OCI-LY3 (cell line): ENCODE results near the gene COL20A1.
"Not testable (repeated sequence)": the region's sequence is repeated elsewhere in the genome, so short reads cannot be mapped to it uniquely, and the experiment has no call there.

Experiments
- H2AFZ ChIP-seq: fragments of 200-600, 300-600 bp; shearing (Covaris generic); 2 replicates; pipeline ENCODE4 v1.6.0; 2014; ENCODE audit warnings: antibody characterized with exemption, low read depth, low read length
- H3K27ac ChIP-seq: fragments of 200-600, 300-600 bp; sonication (generic); 2 replicates; pipeline ENCODE4 v1.5.1; 2014; ENCODE audit warnings: mild to moderate bottlenecking, low read length, moderate library complexity, mixed read lengths
- H3K27me3 ChIP-seq: fragments of 200-600, 300-600 bp; sonication (generic); 2 replicates; pipeline ENCODE4 v1.6.1; 2014; ENCODE audit warnings: low read depth, low read length, mixed read lengths
- H3K36me3 ChIP-seq: fragments of 200-600, 300-600 bp; sonication (generic); replicated peaks from 2 replicates; pipeline ENCODE3; 2014; ENCODE audit warnings: low read depth, low read length, mixed read lengths
- H3K4me1 ChIP-seq: fragments of 300-600, 200-600 bp; sonication (generic); 2 replicates; pipeline ENCODE4 v1.6.1; 2014; ENCODE audit warnings: low read length, mixed read lengths
- H3K4me2 ChIP-seq: fragments of 200-600, 300-600 bp; sonication (generic); 2 replicates; pipeline ENCODE4 v1.6.1; 2014; ENCODE audit warnings: low read length, mixed read lengths
- H3K4me3 ChIP-seq: fragments of 300-600, 200-600 bp; sonication (generic); 2 replicates; pipeline ENCODE4 v1.5.1; 2014; ENCODE audit warnings: antibody characterized with exemption, mild to moderate bottlenecking, low read length, moderate library complexity
- H3K79me2 ChIP-seq: fragments of 300-600, 200-600 bp; shearing (Covaris generic); 2 replicates; pipeline ENCODE4 v1.6.1; 2014; ENCODE audit warnings: mild to moderate bottlenecking, low read length, mixed read lengths
- H3K9ac ChIP-seq: fragments of 300-600, 200-600 bp; shearing (Covaris generic); 2 replicates; pipeline ENCODE4 v1.6.0; 2014; ENCODE audit warnings: mild to moderate bottlenecking, low read length, moderate library complexity
- H3K9me3 ChIP-seq: fragments of 200-600, 300-600 bp; shearing (Covaris generic); 2 replicates; pipeline ENCODE4 v1.6.1; 2014; ENCODE audit warnings: low read length, mixed read lengths; ENCODE audit not compliant: insufficient read depth
- H4K20me1 ChIP-seq: fragments of 200-600, 300-600 bp; sonication (generic); 2 replicates; pipeline ENCODE4 v1.6.1; 2016; ENCODE audit warnings: low read length, mixed read lengths; ENCODE audit not compliant: insufficient read depth
- EZH2phosphoT487 ChIP-seq: fragments of 200-600 bp; shearing (Covaris generic); IDR thresholded peaks from 2 replicates; pipeline ENCODE4 v1.6.1; 2018; ENCODE audit warnings: antibody characterized with exemption, mixed run types, low read depth
- TF ChIP-seq, protein P1 (sequence below): fragments of 200-600, 300-600 bp; sonication (generic); IDR thresholded peaks from 2 replicates; pipeline ENCODE4 v1.5.1; 2014; ENCODE audit warnings: antibody characterized with exemption, low read length, low read depth

Gene COL20A1

GRCh38 chr20:63379296-63379695 lies 86.3 kb downstream of the COL20A1 start:
- H2AFZ ChIP-seq = no peak overlapping the region
- no peaks in the 10 kb centered on the region for H3K4me1 ChIP-seq
- H3K36me3 ChIP-seq = no peaks in the 10 kb centered on the region
- H3K4me3 ChIP-seq = no peak overlapping the region
- H3K9me3 ChIP-seq = no peaks in the 10 kb centered on the region
- no peak overlapping the region for H3K27ac ChIP-seq
- no peaks in the 10 kb centered on the region for H4K20me1 ChIP-seq
- no peak overlapping the region for H3K9ac ChIP-seq
- H3K27me3 ChIP-seq = no peaks in the 10 kb centered on the region
- H3K79me2 ChIP-seq = no peaks in the 10 kb centered on the region
- H3K4me2 ChIP-seq = no peak overlapping the region
- TF ChIP-seq EZH2phosphoT487 = no peak

DNA sequence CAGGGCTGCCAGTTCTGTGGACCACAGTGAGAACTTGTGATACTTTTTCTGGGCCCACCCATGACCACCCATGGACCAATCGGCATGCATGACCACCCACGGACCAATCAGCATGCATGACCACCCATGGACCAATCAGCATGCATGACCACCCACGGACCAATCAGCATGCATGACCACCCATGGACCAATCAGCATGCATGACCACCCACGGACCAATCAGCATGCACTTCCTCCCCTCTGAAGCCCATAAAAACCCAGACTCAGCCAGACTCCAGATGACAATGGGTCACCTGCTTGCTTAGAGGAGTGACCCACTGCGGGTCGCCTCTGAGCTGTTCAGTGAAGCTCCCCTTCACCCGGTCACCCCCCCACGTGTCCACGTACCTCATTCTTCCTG lies 86.9 kb downstream of the COL20A1 start:
- not testable (repeated sequence) for H3K79me2 ChIP-seq, H3K4me2 ChIP-seq, H3K9me3 ChIP-seq, H3K36me3 ChIP-seq, H4K20me1 ChIP-seq, H3K27me3 ChIP-seq, H3K27ac ChIP-seq, H3K4me1 ChIP-seq, H2AFZ ChIP-seq, H3K4me3 ChIP-seq, H3K9ac ChIP-seq

DNA sequence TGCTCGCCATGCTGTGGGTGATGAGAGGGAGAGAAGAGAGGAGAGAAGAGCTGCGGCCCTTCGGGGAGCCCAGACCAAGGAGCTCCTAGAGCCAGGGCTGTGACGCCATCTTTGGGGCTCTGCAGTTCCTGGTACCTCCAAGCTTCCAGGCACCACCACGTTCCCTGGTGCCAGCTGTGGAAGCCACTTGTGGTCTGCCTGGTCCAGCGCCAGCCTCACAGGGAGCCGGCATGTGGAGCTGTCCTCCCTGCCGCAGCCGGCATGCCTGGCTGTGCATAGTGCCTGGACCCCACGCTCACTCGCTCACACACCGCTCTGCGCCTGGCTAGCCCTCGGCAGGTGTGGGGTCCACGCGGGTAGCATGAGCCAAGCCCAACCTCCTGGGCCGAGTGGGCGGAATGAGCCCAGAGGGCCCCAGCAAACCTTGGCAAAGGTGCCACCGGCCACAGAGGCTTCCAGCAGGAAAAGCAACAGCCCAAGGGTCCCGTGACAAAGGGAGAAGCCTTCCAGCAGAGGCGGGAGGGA lies 87.4 kb downstream of the COL20A1 start:
- Histone ChIP-seq H3K4me3 (no peak overlapping the region), H3K79me2 (no peaks in the 10 kb centered on the region), H3K9ac (no peak overlapping the region), H3K4me1 (no peaks in the 10 kb centered on the region), H3K27me3 (no peaks in the 10 kb centered on the region), H3K36me3 (no peaks in the 10 kb centered on the region), H3K9me3 (no peaks in the 10 kb centered on the region), H3K27ac (no peak overlapping the region), H3K4me2 (no peak overlapping the region), H2AFZ (no peak overlapping the region), H4K20me1 (no peaks in the 10 kb centered on the region)
- TF ChIP-seq, protein P1, sequence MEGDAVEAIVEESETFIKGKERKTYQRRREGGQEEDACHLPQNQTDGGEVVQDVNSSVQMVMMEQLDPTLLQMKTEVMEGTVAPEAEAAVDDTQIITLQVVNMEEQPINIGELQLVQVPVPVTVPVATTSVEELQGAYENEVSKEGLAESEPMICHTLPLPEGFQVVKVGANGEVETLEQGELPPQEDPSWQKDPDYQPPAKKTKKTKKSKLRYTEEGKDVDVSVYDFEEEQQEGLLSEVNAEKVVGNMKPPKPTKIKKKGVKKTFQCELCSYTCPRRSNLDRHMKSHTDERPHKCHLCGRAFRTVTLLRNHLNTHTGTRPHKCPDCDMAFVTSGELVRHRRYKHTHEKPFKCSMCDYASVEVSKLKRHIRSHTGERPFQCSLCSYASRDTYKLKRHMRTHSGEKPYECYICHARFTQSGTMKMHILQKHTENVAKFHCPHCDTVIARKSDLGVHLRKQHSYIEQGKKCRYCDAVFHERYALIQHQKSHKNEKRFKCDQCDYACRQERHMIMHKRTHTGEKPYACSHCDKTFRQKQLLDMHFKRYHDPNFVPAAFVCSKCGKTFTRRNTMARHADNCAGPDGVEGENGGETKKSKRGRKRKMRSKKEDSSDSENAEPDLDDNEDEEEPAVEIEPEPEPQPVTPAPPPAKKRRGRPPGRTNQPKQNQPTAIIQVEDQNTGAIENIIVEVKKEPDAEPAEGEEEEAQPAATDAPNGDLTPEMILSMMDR = no peak
- TF ChIP-seq EZH2phosphoT487 = no peak

DNA sequence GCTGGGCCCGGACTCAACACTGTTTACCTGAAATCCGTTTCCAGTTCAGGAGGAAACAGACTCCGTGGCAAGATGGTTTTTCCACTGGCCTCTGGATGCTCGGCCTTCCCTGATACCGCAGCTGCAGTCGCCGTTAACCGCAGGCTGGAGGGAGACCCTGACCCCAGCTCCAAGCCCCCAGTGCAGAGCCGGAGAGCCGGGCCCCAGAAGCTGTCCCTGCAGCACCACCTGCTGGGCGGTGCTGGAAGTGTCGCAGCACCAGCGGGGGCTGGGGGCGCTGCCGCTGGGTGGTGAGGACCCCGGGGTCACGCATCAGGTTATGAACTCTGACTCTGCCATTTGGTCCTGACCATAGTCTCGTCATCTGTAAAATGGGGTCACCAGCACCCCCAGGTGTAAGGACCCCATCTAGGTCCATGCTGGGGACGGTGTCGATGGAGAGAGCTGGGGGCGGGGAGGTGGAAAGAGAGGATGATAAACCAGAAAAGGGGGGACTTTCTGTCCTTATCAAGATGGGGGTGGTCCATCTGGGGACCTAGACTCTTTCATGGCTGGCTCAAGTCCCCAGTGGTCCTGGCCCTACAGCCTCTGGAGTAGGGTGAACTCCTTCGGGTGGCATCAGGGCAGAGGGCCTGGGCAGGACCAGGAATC lies 88.9 kb downstream of the COL20A1 start:
- no peaks in the 10 kb centered on the region for H3K79me2 ChIP-seq
- H3K36me3 ChIP-seq = no peaks in the 10 kb centered on the region
- no peak overlapping the region for H3K4me2 ChIP-seq
- no peaks in the 10 kb centered on the region for H3K4me1 ChIP-seq
- no peak for TF ChIP-seq EZH2phosphoT487
- TF ChIP-seq, protein P1 = peak; percentile 94
- H3K4me3 ChIP-seq = no peak overlapping the region
- no peak overlapping the region for H2AFZ ChIP-seq
- no peaks in the 10 kb centered on the region for H3K9me3 ChIP-seq
- no peak overlapping the region for H3K27ac ChIP-seq
- no peaks in the 10 kb centered on the region for H3K27me3 ChIP-seq
- H3K9ac ChIP-seq = no peak overlapping the region
- H4K20me1 ChIP-seq = no peaks in the 10 kb centered on the region

- Histone ChIP-seq H4K20me1 (no peaks in the 10 kb centered on the region), H3K79me2 (no peaks in the 10 kb centered on the region), H2AFZ (no peak overlapping the region), H3K27ac (no peak overlapping the region), H3K36me3 (no peaks in the 10 kb centered on the region), H3K9ac (no peak overlapping the region), H3K9me3 (no peaks in the 10 kb centered on the region; the same call in 1 of the 2 replicates), H3K4me2 (no peak overlapping the region), H3K4me1 (no peaks in the 10 kb centered on the region), H3K27me3 (no peaks in the 10 kb centered on the region), H3K4me3 (no peak overlapping the region)
- no peak for TF ChIP-seq EZH2phosphoT487
- TF ChIP-seq, protein P1 = no peak
Measured at GRCh38 chr20:63382551-63383300, 89.7 kb downstream of the COL20A1 start.
